NCI-H526 (cell line): ENCODE data around the gene CAPN1.

Experiments
- DNase-seq, 2 experiments: peaks; one replicate each; lab custom pipeline; 2025; lab: John Stamatoyannopoulos, UW

Gene CAPN1

DNA sequence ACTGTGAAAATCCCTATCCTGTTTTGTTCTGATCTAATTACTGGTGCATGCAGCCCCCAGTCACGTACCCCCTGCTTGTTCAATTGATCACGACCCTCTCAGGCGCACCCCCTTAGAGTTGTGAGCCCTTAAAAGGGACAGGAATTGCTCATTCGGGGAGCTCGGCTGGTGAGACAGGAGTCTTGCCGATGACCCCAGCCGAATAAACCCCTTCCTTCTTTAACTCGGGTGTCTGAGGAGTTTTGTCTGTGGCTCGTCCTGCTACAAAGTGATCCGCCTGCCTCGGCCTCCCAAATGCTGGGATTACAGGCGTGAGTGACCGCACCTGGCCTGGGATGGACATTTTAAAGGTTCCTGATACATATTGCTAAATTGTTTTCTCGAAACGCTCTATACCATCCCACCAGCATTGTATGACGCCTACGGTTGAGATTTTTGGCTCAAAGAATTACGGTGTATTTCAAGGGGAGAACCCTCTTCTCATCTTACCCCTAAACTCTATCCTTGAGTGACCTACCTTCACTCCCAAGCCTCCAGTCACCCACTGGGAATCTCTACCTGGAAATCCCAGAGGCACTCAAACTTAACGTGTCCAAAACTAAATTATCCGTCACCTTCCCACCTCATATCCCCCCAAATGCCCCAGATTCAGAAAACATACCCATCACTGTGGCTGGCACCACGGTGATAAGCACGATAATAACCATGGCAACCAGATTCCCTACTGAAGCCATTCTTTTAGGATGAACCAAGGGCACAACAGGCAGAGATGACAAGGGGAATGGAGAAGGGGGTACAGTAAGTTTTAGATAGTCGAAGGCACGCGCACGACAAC is 79.2 kb downstream of the CAPN1 start:
- DNase-seq, result peak in 1 of 2 experiments; percentile 74
